HG03095 (cell line): Measurements from ENCODE around the gene PGP.

Source experiments
- ATAC-seq: cut with Tn5 transposase; IDR thresholded peaks from one replicate; pipeline ENCODE4 v1.9.1; 2021; ENCODE audit warnings: moderate library complexity; ENCODE audit not compliant: unreplicated experiment

Gene PGP

DNA sequence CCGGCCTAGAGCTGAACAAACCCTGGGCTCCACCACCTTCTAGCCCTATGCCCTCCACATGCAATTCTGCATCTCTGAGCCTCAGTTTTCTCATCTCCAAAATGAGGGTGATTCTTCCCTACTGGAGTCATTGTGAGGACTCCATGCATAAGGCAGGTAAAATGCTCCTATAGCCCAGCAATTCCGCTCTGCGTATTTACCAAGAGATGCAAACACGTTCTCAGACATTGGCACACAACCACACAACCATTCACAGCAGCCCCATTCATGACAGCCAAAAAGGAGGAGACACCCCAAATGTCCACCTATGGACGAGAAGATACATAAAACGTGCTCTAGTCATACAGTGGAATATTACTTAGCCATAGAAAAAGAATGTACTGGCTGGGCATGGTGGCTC is 14.3 kb downstream of the PGP start:
- ATAC-seq = no peak

DNA sequence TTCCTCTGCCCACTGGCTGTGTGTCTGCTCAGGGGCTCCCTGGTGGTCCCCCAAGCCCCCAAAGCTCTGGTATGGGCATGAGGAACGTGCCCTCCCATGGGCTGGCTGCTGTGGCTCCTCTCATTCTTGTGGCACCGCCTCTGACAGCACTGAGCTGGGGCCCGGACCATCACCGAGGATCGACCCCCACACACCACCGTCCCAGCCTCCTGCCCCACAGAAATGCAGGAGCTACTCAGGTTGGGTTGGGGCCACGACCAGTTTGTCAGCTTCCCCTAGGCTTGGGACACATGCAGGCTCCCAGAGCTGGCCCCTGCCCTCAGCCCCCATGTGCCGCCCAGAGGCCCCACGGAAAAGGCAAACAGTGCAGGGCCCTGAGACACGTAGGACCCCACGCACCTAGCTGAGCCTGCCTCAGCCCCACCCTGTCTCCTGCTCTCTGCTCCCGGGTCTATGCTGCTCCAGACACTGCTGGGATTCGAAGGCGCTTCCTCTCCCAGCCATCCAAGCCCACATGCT is 15.0 kb downstream of the PGP start:
- ATAC-seq = no peak

DNA sequence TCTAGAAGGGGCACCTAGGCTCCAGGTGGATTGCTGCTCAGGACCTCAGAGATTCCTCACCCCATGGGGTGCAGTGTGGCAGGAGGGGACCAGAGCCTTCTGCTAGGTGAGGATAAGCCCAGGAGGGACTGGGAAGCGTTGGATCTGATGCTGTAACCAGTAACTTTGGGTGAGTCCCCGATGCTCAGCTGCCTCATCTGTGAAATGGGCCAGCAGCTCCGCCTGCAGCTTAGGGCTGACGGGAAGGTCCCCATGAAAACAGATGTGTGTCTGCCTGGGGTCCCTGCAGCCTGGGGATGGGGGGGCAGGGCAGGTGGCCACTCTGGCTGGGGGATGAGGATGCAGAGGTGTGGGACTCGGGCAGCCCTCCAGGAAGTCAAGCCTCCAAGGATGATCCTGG is 15.5 kb downstream of the PGP start:
- no peak for ATAC-seq

DNA sequence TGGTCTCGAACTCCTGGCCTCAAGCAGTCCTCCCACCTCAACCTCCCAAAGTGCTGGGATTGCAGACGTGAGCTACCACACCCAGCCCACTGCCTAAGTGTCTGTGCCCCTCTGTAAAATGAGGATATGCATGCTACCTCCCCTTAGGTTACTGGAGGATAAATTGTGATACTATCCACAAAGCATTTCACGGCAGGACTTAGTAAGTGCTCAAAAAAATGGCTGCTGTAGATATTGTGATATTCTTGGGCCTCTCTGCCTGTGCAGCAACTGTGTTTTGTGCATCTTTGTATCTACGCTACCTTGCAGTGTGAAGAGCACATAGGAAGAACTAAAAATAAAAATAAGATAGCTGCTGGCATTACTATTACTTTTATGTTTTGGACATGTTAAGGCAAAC is 16.4 kb downstream of the PGP start:
- no peak for ATAC-seq

DNA sequence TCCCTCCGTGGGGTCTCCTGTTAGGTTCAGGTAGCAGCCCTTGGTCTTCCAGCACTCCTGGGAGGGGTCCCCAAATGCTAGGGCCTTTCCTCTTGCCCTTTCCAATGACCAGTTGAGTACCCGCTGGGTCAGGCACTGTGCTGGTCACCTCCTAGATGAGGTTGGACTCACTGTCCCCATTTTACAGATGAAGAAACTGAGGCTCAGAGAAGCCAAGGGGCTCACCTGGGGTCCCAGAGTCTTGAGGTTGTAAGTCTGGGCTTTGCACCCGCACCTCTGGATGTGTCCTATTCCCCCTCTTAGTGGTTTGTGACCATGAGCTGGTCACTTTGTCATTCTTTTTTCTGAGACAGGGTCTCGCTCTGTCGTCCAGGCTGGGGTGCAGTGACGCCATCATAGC is 16.9 kb downstream of the PGP start:
- no peak for ATAC-seq

DNA sequence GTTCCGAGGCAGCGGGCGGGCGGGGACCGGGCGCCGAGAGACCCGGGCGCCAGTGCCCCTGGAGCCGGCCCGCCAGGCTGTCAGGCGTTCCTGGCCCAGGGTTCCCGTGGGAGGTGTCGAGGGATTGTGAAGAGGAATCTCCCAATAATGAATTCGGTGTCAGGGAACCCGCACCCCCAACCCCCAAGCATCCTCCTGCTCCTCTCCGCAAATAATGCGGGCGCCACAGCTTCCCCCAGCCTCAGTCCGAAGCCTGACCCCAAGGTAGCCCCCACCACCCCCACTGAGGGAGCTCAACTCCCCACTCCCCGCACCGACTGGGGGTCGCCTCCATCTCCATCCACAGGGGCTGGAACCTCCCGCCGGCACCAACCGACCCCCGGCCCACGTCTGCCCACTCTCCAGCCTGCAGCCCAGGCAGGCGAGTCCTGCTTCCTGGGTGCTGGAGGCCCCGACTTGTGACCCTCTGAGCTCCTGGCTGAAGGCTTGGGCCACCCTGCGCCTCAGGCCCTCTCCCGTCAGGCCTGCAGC is 17.6 kb downstream of the PGP start:
- no peak for ATAC-seq

DNA sequence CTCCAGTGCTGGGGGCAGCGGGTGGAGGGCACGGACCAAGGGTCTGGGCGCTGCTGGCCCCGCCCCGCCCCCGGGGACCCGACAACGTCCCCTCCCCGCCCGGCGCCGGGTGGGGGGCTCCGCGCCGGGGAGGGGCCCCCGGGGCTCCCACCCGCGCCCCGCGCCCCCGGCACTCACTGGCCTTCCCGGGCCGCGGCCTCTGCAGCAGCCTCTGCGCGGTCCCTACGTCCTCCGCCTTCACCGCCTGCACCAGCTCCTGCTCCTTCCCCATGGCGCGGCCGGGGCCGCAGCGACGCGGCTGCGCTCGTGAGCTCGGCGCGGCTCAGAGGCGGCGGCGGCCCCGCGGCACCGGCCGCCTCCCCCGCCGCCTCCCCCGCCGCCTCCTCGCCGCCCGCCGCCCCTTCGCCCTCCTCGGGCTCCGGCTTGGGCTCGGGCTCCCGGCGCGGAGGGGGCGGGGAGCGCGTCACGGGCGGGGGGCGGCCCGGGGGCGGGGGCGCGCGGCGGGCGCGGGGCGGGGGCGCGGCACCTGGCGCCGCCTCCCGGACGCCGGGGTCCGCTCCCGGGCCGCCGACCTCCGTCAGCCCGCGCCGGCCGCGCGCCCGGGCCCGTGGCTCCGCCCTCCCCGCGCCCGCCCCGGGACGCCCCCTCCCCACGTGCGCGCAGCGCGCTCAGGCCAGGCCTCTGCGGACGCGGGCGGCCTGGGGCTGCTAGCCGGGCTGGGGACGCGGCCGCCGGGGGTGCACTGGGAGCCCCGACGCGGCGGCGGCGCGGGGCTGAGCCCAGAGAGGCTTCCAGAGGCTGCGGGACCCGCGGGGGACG is 18.3 kb downstream of the PGP start, which contains the start of gene CASKIN1:
TSS of gene CASKIN1 (minus strand) at position 444 of the 819 bp plus-strand sequence. CDS start at position 271, 173 bp downstream.
- no peak for ATAC-seq

DNA sequence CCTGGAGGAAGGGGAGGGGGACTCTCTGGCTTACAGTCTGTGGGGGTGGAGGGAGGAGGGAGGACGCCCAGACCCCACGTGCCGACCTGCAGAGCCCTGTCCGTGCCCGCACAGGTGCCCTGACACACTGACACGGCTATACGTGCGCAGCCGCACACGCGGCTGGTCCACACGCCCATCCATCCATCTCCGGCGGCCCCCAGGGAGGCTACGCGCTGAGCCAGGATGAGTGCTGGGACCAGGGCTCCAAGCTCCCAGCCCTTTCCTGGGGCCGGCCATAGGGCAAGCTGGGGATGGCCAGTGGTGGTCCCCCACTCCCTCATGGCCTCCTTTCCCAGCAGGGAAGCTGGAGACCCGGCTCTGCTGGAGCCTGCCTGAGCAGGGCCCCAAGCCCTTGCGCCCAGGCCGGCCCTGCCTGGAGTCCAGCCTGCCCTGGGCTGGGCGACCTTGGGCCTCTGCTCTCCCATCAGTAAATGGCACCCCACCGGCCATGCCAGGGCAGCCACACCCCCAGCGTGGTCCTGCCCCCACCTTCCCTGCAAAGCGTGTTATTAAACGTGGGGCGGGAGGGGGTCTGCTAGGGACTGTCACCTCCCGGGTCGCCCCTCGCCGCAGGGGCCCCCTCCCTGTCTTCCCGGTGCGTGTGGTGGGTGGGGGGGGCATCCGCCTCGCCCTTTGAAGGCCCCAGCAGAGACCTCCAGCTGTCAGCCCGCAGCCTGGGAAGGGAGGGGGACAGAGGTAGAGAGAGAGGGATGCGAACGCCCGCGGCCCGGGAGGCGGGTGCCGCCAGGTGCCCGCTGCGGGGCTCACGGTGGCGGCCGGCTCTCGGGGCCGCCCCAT is 19.1 kb downstream of the PGP start:
- no peak for ATAC-seq

DNA sequence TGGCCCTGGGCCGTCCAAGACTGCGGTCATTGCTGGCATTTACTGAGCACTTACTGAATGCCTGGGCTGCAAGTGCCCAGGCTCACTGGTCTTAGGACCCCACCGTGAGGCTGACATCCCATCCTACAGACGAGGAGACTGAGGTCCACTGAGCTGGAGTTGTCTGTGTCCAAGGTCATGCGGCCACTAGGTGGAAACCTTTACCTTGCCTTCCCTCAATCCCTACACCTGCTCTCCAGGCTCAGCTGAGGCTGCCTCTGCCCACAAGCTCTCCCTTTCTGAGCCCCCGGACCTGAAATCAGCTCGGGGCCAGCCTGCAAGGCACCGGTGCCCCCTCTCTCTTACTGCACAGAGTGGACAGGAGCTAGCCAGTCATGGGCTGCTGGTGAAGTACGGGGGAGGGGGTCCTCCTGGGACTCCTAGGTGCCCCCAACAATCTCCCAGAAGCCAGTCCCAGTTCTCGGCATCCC is 19.8 kb downstream of the PGP start:
- no peak for ATAC-seq

DNA sequence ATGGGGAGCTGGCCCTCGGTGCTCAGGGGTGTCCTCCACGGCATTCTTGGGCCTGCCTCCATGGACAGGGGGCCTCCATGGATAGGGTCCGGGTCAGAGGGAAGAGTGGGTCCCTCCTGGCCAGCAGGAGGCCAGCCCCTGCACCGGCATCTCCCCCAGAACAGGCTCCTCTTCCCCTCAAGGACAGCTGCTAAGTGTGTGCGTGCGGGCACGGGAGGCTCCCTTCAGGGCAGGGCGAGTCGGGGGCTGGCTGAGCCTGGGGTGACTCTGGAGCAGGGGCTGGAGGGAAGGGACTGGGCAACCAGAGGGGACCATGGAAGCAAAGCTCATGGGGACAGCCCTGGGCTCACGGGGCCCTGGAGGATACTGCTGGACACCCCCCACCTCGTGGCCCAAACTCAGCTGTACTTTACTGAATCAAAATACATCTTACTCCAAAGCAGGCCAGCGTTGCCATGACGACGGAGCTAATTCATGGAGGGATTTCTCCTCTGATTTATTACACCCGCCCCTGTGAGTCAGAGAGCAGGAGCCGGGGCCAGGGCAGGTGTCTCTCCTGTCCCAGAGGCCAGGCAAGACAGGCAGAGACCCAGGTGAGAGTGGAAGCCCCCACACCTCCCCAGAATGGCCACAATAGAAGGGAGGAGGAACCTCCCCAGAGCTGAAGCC is 20.3 kb downstream of the PGP start:
- no peak for ATAC-seq

DNA sequence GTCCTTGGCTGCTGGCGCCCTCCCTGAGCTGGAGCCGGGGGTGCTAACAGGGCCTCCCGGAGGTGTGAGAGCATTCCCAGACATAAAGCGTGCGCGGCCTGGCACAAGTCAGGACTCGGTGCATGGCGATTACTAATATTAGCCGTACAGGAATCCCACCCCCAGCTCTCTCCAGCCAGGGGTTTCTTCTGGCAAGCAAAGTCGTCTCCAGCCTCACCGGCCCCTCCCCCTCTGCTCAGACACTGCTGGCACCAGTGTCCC is 23.3 kb downstream of the PGP start:
- ATAC-seq = no peak

DNA sequence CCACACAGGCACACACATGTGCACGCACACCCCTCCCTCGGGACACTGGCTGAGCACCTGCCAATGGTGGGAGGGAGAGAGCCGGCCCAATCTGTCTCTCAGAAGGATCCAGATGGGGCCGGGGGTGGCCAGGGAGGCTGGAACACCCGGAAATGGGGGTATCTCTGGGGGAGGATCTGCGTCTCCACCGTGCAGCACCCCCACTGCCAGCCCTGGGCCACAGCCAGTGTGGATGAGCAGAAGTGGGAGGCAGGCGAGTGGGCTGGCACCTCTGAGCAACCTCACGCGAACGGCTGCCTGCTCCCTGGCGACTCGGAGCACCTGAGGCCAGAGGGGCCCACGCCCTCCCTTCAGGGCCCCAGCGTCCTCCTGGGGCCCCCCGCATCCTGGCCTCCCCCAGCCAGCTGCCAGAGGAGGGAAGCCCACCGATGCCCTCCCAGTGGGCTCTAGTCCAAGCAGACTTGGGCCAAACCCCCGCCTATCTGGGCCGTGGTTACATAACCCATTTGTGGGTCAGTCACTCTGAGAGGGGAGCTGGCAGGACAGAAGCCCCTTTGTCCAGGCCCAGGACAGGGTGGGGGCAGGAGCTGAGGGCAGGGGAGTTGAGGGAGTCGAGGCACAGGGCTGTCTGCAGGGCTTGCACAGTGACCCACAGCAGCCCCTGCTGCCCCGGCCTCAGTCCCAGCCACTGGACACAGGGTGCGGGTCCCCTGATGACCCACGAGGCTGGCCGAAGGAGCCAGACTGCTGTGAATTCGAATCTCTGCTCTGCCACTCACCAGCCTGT is 23.8 kb downstream of the PGP start:
- ATAC-seq = no peak

DNA sequence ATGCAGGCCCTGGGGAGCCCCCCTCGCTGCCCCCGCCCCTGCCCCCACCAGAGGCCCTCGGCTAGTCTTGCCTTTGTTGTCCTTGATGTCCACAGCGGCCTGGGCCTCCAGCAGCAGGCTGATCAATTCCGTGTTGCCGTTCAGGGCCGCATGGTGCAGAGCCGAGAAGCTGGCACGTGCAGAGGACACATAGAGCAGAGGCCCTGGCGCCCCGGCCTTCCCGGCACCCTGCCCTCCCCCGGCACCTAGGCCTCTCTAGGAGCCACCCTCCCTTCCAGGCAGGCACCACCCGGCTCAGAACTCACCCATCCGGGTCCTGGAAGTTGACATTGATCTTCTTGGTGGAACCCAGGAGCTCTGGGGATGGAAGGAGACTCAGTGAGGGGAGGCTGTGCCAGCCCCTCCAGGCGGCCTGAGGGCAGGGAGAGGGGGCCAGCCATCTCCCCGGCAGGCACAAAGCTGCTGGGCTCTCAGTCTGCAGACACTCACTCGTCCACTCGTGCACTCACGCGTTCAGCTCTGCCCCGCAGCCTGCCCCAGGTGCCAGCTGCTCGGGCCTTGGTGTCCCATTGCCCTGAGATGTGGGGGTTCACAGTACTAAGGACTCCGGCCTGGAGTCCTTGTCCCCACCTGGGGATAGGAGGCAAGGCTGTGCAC is 24.5 kb downstream of the PGP start:
- ATAC-seq = no peak

DNA sequence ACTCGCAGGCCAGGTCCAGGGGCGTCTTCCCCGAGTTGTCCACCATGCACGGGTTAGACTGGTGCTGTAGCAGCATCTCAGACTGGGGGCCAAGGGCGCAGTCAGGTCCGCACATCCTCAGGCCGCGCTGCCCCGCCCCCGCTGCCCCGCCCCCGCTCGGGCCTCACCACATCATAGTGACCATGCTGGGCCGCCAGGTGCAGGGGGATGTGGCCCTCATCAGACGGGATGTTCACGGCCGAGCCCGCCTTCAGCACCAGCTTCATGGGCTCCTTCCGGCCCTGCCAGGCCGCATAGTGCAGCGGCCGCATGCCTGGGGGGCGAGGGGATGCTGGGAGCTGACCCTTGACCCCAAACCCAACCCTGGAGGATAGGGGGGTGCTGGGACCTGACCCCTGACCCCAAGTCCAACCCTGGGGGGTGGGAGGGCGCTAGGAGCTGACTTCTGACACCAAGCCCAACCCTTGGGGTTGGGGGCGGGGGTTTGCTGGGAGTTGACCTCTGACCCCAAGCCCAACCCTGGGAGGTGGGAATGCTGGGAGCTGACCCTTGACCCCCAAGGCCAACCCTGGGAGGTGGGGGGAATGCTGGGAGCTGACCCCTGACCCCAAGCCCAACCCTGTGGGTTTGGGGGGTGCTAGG is 25.3 kb downstream of the PGP start:
- no peak for ATAC-seq

DNA sequence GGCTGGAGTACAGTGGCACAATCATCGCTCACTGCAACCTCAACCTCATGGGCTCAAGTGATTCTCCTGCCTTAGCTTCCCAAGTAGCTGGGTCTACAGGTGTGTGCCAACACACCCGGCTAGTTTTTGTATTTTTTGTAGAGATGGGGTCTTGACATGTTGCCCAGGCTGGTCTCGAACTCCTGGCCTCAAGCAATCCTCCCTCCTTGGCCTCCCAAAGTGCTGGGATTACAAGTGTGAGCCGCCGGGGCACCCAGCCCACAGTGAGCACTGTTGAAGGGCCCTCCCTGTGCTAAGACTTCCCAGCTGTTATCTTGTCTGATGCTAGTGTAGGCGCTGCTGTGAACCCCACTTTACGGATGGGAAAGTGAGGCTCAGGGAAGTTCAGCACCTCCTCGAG is 26.2 kb downstream of the PGP start:
- ATAC-seq = no peak

DNA sequence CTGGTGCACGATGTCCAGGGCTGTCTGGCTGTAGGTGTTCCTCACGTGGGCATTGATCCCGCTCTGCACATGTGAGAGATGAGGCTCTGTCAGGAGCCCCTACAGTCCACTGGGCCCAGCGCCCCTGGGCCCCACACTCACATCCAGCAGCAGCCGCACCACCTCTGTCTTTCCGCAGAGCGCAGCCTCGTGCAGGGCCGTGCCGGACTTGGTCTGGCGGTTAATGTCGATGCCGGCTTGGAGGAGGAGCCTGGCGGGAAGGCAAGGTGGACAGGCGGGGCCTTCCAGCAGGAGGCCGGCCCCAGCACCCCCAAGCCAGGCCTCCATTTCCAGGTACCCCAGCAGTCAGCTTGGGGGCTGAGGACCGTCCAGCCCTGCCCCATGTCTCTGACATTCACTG is 27.4 kb downstream of the PGP start:
- ATAC-seq = no peak

DNA sequence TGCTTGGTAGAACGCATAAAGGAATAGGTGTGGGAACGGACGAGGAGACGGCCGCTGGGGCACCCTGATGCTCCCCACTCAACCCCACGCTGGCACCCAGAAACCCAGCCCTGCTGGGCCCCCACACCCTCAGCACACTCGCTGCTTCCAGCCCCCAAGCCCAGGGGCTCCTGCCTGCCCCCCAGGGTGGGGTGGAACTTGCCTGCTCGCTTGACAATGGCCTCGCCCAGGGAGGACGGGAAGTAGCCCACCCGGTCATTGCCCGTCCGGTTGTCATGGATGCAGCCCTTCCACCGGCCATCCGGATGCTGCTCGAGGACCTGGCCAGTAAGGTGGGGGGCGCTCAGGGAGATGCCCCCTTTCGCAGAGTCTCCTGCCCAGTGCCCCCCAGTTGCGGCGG is 28.1 kb downstream of the PGP start:
- ATAC-seq = no peak

DNA sequence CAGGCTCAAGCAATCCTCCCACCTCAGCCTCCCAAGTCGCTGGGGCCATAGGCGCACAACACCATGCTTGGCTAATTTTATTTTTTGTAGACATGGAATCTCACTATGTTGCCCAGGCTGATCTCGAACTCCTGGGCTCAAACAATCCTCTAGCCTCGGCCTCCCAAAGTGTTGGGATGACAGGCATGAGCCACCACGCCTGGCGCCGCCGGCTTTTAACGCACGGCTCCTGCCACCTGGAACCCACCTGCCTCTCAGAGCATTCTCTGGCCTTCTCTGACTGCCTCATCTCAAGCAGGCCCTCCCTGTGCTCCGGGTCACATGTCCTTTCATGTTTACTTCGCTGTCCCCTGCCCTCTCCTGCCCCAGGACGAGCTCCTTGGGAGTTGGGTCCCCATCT is 28.6 kb downstream of the PGP start:
- ATAC-seq = no peak

DNA sequence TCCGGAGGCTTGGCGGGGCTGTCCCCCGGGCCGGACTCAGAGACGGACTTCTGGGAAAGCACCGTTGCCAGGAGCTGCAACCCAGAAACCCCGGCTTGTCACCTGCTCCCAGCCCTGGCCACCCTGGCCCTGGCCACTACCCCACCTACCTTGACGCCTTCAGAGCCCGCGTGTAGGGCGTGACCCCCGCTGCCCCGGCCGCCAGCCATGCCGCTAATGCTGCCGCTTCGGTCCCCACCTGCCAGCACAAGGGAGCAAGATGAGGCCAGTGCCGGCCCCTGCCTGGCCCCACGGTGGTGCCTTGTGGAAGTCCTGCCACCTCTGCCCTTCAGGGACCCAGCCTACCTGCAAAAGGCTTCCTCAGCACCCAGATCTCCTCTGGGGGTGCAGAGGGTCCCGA is 29.7 kb downstream of the PGP start:
- ATAC-seq = no peak

DNA sequence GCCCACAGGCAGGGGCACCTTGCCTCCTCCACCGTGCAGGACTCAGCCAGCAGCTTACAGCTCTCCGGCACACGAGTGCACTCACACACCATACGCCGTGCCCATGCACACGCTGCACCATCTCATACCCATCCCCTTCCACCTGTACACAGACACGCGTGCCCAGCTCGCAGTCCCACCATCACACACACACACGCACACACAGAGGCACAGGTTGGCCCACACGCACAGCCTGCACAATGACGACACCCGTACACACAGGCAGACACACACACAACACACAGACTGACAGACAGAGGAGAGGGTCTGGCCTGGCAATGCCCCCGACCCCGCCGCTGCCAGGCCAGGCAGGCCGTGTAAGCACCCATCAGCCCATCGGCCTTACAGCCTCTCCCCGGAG is 30.3 kb downstream of the PGP start:
- ATAC-seq = no peak
